Stimulated activated CD4-positive, alpha-beta T cell treated with anti-CD3 and anti-CD28 coated beads, Interleukin-15, amount 100 ng/mL, for 48 hours (primary cell): ENCODE measurements around the gene MRPL14.
"Not testable (repeated sequence)": the region's sequence is repeated elsewhere in the genome, so short reads cannot be mapped to it uniquely, and the experiment has no call there.

Source experiments
- DNase-seq, 2 donors: peaks; one replicate each; pipeline ENCODE4 v3.0.0-alpha.2; 2020; ENCODE audit warnings: low read depth in 2 of 2

The MRPL14 gene

DNA sequence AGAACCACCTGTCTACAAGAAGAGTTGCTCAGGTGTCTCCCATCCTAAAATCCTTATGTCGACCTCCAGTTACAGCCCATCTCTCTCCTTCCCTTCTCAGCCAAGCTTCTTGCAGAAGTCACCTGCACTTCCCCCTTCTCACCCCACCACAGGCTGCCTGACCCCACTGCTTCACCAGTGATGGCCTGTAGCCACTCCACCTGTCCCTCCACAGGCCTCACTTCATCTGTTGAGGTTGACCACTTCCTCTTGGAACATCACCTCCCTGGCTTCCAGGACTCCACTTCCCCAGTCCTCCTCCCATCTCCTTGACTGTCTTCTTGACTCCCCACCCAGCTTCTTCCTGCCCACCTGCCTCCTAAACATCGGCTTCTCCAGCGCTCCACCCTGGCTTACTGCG, 25.4 kb downstream of the MRPL14 start:
- DNase-seq: no peak

DNA sequence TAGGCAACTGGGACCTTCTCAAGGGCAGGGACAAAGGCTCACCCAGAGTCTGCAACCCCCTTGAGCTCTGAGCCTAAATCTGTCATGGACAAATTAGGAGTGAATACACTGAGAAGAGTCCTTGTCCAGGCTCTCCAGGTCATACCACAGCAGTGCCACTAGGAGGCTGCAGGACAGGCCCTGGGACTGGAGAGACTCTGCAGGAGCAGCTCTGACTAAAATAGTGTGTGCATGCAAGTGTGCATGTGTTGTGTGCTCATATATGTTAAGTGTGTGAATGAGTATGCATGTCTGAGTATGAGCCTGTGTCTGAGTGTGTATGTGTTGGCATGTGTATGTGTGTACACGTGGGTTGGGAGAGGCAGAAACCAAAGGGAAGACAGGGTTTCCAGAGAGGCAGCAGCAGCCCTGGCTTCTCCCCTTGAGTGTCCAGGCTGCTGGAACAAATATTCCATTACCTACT, 27.1 kb downstream of the MRPL14 start:
- DNase-seq: no peak

DNA sequence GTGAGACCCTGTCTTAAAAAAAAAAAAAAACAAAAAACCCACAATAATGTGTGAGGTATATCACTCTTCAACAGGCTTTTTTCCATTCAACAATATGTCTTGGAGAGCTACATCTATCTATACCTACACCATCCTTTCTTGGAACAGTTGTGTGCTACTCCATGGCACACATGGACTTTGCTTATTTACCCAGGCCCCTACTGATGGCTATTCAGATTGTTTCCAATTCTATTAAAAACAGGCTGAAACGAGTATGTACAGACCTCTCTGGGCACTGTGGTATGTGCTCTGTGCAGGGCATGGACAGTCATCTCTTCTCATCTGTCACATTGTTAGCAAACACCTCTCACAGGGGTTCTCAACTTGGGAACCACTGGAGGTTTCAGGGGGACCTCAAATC, 28.1 kb downstream of the MRPL14 start:
- DNase-seq: no peak

GRCh38 chr6:44097782-44098317, 29.4 kb downstream of the MRPL14 start:
- no peak for DNase-seq

GRCh38 chr6:44096612-44097011, 30.6 kb downstream of the MRPL14 start:
- peak; percentile 54 to 68 for DNase-seq

DNA sequence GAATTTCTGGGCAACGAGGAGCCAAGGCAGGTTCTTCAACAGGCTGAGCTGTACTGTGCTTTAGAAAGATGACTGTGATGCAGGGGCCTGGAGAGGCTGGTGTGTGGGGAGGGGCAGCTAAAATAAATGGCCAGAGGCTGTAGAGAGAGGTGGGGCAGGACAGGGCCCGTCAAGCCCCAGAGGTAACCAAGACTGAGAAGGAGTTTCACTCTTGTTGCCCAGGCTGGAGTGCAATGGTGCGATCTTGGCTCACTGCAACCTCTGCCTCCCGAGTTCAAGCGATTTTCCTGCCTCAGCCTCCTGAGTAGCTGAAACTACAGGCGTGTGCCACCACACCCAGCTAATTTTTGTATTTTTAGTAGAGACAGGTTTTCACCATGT, 32.0 kb downstream of the MRPL14 start:
- not testable (repeated sequence) for DNase-seq

DNA sequence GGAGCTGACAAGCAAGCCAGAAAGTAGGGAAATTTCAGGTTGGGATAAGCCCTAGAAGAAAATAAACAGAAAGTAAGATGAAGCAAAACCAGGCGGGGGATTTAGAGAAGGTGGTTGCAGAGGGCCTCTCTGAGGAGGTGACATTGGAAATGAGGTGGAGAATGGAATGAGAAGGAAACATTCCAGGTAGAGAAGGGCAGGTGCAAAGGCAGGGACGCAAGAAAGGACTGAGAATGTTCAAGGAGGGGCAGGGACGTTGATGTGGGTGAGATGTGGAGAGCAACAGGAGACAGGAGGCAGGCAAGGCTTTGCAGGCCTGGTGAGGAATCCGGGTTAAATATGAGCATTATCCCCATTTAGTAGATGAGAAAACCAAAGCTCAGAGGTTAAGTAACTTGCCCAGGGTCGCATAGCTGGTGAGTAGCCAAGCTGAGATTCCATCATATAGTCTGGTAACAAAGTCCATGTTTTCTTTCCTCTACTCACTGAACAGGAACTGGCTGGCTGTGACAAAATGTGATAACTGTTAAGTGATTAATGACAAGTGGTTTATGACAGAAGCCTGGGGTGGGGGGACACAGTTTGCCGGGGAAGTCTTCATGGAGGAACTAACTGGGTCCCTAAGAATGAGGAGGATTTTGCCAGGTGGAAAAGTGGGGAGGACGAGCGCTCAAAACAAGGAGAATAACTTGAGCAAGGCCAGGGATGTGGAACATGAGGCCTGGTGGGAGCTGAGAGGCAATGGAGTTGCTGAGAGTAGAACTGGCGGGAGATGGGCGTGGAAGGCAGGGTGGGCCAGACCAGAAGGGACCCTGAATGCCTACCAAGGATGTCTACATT, 32.6 kb downstream of the MRPL14 start:
- no peak for DNase-seq

DNA sequence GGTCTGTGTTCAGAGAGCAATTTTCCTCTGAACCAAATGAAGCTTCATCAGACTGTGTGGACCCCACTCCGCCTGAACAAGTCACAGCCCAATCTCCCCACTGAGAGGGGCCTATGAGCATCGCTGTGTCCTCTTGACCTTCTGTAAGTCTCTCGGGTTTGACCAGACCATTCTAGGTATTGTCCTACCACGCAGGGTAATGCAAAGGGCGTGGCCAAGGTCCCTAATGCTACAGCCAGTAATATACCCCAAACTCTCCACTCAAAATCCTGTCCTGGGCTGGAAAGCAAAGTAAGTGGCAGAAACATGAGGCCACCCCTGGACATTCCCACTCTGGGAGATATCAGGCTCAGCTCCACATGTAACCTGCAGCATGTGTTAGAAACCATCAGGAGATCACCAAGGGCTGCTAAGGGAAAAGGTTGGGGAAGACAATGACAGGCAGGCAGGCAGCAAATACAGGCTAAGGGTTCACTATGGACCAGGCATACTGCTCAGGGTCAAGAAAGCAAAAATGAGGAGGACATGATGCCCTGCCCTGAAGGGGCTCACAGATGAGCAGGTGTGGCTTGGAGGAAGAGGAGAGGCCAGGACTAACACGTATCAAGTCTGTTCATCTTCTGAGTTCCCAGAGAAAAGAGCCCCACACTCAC, 33.4 kb downstream of the MRPL14 start:
- no peak for DNase-seq

- DNase-seq: no peak
Measured at GRCh38 chr6:44093066-44093465, 34.2 kb downstream of the MRPL14 start.

GRCh38 chr6:44091981-44092884, 35.0 kb downstream of the MRPL14 start:
- DNase-seq: no peak

DNA sequence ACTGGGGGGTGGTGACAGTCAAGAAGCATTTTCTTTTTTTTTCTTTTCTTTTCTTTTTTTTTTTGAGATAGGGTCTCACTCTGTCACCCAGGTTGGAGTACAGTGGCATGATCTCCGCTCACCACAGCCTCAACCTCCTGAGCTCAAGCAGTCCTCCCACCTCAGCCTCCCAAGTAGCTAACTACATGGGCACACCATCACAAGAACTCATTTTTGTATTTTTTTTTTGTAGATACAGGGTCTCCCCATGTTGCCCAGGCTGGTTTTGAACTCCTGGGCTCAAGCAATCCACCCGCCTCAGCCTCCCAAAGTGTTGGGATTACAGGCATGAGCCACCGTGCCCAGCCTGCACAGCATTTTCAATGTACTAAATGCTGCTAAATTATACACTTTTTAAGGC, 35.9 kb downstream of the MRPL14 start:
- DNase-seq: not testable (repeated sequence)

GRCh38 chr6:44090465-44090864, 36.8 kb downstream of the MRPL14 start:
- no peak for DNase-seq

GRCh38 chr6:44088827-44089590, 38.2 kb downstream of the MRPL14 start:
- DNase-seq: no peak

DNA sequence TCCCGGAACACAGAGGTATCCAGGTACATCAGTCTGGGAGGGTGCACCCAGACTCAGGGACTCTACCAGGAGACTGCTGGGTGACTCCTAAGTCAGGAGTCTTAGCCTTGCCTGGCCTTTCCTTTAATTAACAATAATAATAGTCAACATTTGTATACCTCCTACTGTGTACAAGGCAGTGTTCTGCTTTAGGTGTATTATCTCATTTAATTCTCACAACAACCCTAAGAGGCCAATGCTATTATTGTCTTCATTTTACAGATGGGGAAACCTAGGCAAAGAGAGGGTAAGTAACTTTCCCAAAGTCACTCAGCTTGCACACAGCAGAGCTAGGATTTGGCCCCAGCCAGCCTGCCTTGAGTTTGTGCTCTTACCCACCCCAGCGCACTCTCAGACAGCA, 39.6 kb downstream of the MRPL14 start:
- DNase-seq: no peak

- DNase-seq: no peak
Measured at GRCh38 chr6:44086931-44087574, 40.2 kb downstream of the MRPL14 start.

GRCh38 chr6:44085219-44085618, 42.0 kb downstream of the MRPL14 start:
- no peak for DNase-seq

DNA sequence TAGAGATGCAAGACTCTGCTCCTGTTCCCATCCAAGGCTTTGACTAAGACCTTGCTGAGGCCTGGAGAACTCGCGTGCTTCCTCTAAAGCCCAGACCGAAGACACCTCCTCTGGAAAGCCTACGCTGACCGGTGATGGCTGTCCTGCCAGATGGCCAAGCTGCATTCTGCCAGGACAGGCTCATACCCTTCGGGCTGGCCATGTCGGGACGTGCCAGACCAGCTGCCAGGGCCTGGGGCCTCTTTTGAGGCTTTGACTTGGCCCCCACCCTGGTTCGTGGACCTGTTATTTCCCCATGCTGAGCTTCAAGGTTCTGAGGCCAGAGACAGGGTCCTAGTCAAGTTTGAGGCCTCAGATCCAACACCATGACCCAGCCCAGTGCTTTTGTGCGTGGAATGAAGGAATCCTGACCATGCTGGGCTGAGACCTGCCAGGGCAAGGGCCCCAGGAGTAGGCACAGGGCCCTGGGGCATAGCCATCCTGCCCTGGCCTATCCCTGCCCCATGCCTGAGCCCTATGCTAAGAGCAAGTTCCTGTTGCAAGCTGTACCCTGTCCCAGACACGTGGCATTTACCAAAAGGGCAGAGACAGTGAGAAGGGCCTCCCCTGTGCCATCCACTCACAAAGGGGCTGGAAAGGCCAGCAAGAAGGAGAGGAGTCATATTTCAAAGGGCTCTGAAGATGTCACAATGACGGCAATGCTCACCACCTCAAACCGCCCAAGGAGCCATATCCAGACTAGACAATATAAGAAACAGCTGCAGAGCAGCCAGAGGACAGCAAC, 42.8 kb downstream of the MRPL14 start:
- DNase-seq: no peak

- DNase-seq: no peak
Measured at GRCh38 chr6:44082872-44083321, 44.4 kb downstream of the MRPL14 start.

DNA sequence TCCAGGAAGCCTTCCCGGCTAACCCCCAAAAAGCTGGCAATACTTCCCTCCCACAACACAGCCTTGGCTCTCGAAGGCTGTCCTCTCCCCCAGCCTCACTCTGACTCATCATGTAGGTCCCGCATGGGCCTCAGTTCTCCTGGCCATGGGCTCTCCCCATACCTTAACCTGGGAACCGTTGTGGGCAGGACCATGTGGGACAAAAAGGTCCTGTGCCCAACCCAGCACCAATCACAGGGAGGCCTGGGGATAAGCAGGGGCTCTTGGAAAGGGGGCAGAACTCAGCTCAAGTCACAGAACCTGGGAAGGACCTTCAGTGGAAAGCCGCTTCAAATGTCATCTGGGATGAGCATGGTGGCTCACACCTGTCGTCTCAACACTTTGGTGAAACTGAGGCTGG, 45.5 kb downstream of the MRPL14 start:
- no peak for DNase-seq
